HG03039 (cell line): Measurements from ENCODE around the gene COMMD10.
"Not testable (repeated sequence)": the region's sequence is repeated elsewhere in the genome, so short reads cannot be mapped to it uniquely, and the experiment has no call there.

Experiments used
- ATAC-seq: cut with Tn5 transposase; IDR thresholded peaks from one replicate; pipeline ENCODE4 v1.9.1; 2021; ENCODE audit warnings: mild to moderate bottlenecking, moderate library complexity; ENCODE audit not compliant: unreplicated experiment

The COMMD10 gene

GRCh38 chr5:116084871-116085715, at the start of gene COMMD10:
Gene COMMD10, plus strand, starts transcription at chr5:116085025.
- peak; percentile 86 for ATAC-seq

GRCh38 chr5:116035123-116035522, 49.7 kb upstream of the COMMD10 start:
- ATAC-seq: no peak

DNA sequence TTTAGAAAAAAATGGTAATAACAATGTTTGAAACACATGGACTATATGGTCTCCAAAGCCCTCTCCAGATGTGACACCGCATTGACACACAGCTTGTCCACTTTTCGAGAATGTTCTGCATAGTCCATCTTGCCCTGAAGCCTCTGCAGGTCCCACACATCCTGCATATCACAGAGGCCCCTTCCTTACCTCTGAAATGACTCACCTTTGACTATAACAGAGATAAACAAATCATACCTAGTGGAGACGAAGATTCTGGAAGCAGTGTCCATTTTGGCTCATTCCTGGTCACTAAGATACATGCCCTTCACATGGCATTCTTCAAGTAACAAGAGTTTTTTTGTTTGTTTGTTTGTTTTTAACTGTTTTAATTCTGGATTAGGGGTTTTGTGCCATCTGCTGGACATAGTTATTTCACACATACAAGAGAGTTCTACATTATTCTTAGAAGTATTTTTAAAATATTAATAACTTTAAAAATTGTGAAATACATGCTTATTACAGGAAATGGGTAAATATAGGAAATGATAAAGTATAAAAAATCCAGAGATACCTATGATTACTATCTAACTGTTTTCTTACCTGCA, 47.5 kb upstream of the COMMD10 start:
- no peak for ATAC-seq

DNA sequence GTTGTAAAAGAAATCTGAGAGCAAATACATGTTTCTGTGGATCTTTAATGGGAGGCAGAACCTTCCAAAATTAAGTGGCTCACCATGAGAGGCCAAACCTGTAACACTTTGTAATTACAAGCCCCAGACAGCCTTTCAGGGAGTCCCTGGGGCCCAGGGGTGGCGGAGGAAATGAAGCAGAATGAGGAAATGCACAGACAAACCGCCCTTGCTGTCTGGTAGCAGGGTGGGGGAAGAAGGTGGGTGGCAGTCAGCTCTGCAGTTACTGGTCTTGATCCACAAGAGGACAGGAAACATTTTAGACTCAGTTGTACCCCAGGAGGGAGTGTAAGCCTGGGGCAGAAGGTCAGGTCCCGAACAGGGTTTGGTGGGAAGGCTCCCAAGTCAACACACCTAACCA, 46.0 kb upstream of the COMMD10 start:
- ATAC-seq: peak; percentile 88

DNA sequence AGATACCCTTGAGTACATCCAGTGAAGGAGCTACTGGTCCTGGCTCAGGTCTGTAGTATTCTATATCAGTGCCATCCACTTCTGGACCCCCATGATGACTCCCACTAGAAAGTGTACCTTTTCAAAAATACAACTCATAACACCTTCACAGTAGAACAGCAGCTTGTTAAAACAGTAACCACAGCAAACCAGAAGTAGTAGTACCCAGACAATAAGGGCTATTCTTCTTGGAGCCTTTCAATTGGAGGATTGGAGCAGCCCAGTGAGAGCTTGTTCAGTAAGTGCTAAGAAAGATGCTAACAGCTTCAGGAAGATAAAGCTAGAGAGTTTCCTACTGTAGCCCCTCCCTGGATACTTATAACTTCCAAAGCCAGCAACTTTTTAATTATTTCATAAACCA, 42.5 kb upstream of the COMMD10 start:
- ATAC-seq: no peak

DNA sequence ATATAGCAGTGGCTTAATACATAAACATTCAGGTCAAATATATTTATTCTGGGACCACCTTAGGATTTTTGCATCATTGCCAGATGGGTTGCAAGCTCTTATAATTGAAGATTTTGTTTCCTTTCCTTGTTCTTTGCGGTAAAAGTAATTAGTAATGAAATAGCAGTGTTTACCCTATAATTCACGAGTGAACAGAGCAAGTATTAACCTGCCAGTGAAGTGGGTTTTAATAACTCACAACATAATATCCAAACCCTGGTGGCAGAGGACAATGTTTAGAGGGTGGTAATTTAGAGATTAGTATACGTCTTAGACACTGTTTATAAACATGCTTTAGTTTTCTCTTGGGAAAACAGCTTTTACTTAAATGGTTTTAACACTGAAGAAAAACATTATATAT, 40.8 kb upstream of the COMMD10 start:
- no peak for ATAC-seq

DNA sequence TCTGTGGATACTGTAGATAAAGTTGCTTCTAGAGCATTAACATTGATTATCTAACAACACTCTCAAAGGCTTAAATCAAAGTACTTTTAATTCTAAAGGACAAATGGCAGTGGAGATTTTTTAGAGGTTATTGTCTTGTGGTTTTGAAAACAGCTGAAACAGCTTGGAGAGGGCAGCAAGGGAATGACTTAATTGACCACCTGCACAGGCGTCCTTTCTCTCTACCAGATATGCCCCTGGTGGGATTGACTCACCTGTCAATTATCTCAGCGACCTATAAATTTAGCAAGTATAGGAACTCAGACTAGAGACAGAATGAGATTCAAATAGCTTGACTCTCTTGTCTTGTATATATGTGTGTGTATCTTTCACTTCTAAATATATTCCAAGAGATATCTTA, 39.0 kb upstream of the COMMD10 start:
- no peak for ATAC-seq

DNA sequence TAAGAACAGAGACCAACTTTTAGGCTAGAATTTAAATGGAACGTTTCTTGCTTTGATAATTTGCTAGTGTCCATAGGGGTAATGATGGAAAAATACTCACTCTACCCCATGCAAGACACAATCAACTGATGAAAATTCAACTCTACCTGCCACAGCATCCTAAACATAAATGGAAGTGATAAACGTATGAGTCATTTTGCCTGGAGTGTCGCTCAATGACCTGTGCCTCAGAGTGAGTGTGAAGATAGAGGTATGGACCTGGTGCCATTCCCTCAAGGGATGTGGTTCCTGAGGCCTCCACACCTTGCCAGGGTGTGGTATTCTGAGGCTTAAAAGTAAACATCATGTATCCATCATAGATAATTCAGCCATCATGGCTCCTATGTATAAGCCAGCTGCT, 38.6 kb upstream of the COMMD10 start:
- no peak for ATAC-seq

- no peak for ATAC-seq
These were observed 38.0 kb upstream of the COMMD10 start for GRCh38 chr5:116046823-116047222.

GRCh38 chr5:116058346-116058936, 26.4 kb upstream of the COMMD10 start:
- no peak for ATAC-seq

DNA sequence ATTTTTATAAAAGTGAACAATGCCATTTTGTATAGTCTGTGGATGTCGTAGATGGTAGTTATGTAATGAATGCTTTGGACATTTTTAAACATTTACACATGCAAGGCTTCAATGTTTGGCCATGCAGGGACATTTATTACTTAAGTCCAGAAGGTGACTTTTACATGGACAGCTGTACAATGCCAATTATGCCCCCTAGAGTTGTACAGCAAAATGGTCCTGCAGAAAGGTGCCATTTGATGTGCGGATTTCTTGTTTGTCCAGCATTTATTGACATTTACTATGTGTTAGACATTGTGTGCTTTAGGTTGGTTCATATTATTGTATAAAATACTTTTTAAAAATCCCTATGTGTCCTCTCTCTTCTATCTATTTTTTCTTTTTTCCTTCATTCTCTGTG, 22.5 kb upstream of the COMMD10 start:
- no peak for ATAC-seq

GRCh38 chr5:116063950-116064349, 20.9 kb upstream of the COMMD10 start:
- no peak for ATAC-seq

DNA sequence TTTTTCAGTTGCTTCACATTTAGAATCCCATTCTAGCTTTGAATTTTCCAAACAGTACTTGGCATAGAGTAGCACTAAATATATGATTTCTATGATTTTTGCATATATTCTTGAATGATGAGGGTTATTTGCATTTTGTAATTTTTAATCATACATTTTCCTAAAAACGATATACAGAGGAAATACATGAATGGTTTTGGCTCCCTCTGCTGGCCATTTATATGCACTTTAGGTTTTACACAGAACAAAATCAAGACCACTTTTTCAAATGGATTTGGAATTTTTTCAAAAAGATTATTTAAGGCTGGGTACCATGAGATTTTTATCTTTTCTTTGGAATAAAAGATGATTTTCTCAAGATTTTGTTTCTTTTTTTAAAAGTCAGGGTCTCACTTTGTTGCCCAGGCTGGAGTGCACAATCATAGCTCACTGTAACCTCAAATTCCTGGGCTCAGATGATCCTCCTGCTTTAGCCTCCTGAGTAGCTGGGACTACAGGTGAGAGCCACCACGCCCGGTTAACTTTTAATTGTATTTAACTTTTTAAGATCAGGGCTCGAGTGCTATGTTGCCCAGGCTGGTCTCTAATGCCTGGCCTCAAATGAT, 16.7 kb upstream of the COMMD10 start:
- ATAC-seq: no peak

- no peak for ATAC-seq
These were observed 13.6 kb upstream of the COMMD10 start for GRCh38 chr5:116071211-116071610.

GRCh38 chr5:116075191-116075831, 9.5 kb upstream of the COMMD10 start:
- ATAC-seq: no peak

DNA sequence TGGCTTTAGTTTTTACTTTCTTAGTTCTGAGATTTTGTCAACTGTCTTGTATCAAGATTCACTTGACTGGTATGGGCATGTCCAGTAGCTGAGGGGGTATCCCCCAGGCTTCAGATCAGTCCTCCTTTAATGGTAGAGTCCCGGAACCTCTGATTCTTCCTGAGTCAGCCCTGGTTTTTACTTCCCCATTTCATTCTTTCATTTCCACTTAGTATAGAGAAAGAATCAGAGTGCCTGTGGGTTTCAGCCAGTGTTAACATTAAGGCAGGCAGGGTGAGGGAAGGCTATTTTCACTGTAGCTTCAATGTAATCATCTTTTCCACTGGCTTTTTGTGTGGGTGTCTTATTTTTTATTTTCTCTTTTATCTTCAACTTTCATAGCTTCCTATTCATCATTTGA, 8.3 kb upstream of the COMMD10 start:
- ATAC-seq: peak; percentile 99

- no peak for ATAC-seq
These were observed 6.6 kb upstream of the COMMD10 start for GRCh38 chr5:116078199-116078598.

DNA sequence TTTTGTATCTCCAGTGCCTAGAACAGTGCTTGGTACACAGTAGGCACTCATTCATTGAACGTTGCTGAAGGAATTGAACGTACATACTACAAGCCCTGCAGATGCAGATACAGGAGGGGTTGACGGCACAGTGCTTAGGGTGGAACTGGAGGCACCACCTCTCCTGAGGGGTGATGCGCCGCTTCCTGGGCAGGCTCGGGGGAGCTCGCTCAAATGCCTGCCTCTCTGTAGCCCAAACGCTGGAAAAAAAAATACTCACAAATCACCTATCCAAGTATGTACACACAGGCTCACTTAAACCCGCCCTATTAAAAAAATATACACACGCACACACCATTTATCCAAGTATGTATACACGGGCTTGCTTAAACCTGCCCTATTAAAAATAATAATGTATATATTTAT, 536 bp upstream of the COMMD10 start:
- no peak for ATAC-seq

DNA sequence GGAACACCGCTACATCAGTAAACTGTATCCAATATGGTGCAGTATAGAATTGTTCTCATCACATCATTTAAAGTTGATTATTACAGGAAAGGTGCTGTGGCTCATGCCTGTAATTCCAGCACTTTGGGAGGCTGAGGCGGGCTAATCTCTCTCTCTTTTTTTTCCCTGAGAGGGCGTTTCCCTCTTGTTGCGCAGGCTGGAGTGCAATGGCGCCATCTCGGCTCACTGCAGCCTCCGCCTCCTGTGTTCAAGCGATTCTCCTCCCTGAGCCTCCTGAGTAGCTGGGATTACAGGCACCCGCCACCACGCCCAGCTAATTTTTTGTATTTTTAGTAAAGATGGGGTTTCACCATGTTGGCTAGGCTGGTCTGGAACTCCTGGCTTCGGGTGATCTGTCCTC, 1.5 kb downstream of the COMMD10 start:
- ATAC-seq: not testable (repeated sequence)

DNA sequence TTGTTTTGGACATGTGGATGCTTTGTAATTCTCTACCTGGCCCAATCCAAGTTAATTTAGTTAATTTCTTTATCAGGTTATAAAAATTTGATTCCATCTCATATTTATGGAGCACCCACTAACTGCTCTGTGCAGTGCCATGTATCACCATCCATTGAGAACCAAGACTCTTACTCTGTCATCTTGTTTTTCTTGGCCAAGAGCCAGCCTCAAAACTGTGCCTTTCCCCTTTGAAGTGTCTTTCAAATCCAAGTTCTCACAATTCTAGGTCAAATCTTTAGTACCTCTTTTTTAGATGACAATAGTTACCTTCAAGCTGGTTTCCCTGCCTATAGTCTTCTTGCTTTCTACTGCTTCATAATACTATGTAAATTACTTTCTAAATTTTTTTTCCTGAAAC, 3.2 kb downstream of the COMMD10 start:
- no peak for ATAC-seq

DNA sequence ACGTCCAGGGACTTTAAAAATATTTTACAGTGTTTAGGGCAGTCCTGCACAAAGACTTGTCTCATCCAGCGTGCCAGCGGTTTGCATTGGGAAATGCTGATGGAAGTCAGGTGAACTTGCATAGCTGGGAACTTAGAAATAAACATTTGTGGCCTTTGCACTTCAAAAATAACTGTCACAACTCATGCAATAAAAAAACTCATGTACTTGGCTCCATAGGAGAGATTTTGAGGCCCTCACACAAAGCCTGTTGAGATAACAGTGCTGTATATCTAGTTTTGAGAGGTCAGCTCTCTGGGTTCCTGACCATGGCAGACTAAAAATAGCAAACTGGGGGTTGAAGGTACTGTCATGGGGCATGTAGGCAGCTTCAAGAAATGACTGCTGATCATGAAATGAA, 5.5 kb downstream of the COMMD10 start:
- no peak for ATAC-seq
